Heart left ventricle (tissue), 16 donors: ENCODE data around the gene WBP1L. TPM values are rescaled to one million over a fixed set of nuclear protein-coding genes. Genes with fewer than 3 reads are reported as not detected.
"Not testable (repeated sequence)": the region's sequence is repeated elsewhere in the genome, so short reads cannot be mapped to it uniquely, and the experiment has no call there.

Experiments used
- ATAC-seq, 4 donors: fragments of 200-7000 bp; cut with Tn5 transposase; one replicate each; pipeline ENCODE4 v1.9.1; 2020 to 2022; ENCODE audit warnings: moderate library complexity in 4 of 4, mild to moderate bottlenecking in 3 of 4, moderate number of reproducible peaks in 1 of 4
- DNase-seq, 5 donors: peaks; one replicate each; pipeline ENCODE4 v3.0.0-alpha.2; 2020
- H3K27ac ChIP-seq, 12 donors: fragments of 200-600 bp; sonication (generic) in 4 of 12; one replicate each; pipeline versions ENCODE4 v1.5.0 to v1.8.0; 2016 to 2022; ENCODE audit warnings: mild to moderate bottlenecking in 2 of 12
- H3K27me3 ChIP-seq, 9 donors: fragments of 200-600 bp; sonication (generic) in 2 of 9; one replicate each; pipeline versions ENCODE4 v1.5.1 to v1.8.0; 2016 to 2022; ENCODE audit warnings: mild to moderate bottlenecking in 3 of 9
- H3K36me3 ChIP-seq, 9 donors: fragments of 200-600 bp; sonication (generic) in 2 of 9; one replicate each; pipeline versions ENCODE4 v1.5.0 to v1.8.0; 2018 to 2022; ENCODE audit warnings: mild to moderate bottlenecking in 2 of 9
- H3K4me1 ChIP-seq, 12 donors: fragments of 200-600 bp; sonication (generic) in 4 of 12; one replicate each; pipeline versions ENCODE4 v1.5.0 to v1.8.0; 2016 to 2022; ENCODE audit warnings: mild to moderate bottlenecking in 3 of 12
- H3K4me3 ChIP-seq, 12 donors: fragments of 200-600 bp; sonication (generic) in 4 of 12; one replicate each; pipeline versions ENCODE4 v1.5.0 to v1.8.0; 2017 to 2022; ENCODE audit warnings: mild to moderate bottlenecking in 9 of 12, moderate library complexity in 4 of 12
- H3K9me3 ChIP-seq, 12 donors: fragments of 200-600 bp; sonication (generic) in 4 of 12; one replicate each; pipeline versions ENCODE4 v1.5.0 to v1.8.0; 2016 to 2022; ENCODE audit warnings: mild to moderate bottlenecking in 1 of 12
- CTCF ChIP-seq, 12 donors: fragments of 200-600 bp; sonication (generic) in 4 of 12; IDR thresholded peaks; one replicate each; pipeline versions ENCODE4 v1.5.0 to v1.8.0; 2018 to 2022; ENCODE audit warnings: antibody characterized with exemption in 12 of 12, mild to moderate bottlenecking in 5 of 12
- POLR2A ChIP-seq, 2 donors: fragments of 450-650 bp; IDR thresholded peaks; one replicate each; pipeline ENCODE4 v1.6.1; 2017; ENCODE audit warnings: antibody characterized with exemption in 2 of 2, mild to moderate bottlenecking in 2 of 2, moderate library complexity in 2 of 2
- WGBS, 4 donors: extraction: QIAGEN DNeasy Blood & Tissue Kit in 2 of 4; methylation state at CpG; one replicate each; pipeline versions ENCODE4 v1.1.5 to v1.1.7; 2013 to 2018; 5-methylcytosine and 5-hydroxymethylcytosine counted together
- intact Hi-C, 10 donors: fragments of 100-400 bp; cut with DNase I; formaldehyde crosslinking; loops; one replicate each; pipeline versions ENCODE4 v1.11.1 to v1.14.2; 2022
- polyA plus RNA-seq, 2 donors: library from polyadenylated mRNA; stranded (reverse); fragments of 200-250 nt; gene quantifications; one replicate each; pipeline ENCODE4 v1.2.3, GENCODE V29; 2013
- total RNA-seq, 9 donors: library from RNA; depleted of rRNA in 2 of 9; stranded (reverse); fragments of >200 nt in 2 of 9; fragmentation: NEBNext Ultra II Directional in 3 of 9; extraction: Animal tissue kit (Norgen Biotek cat#: 25700) in 3 of 9; gene quantifications; one replicate each; pipeline versions ENCODE4 v1.1.0 to v1.2.4, GENCODE V29; 2016 to 2023
- donor health status: ischemic (EF 13 %, LVEDD 7.1; RV severe dilation, severe dysfunction).
- donor health status: healthy with polysubstance abuse.
- donor health status: DM: no; HTN: yes; CAD: no.
- donor health status: DM: no; HTN: no; CAD: no.
- donor health status: ischemic (EF 25% LVEDD 6.9; RV normal size, moderate dysfunction).
- donor health status: ischemic (EF 25% LVEDD 5.7; RV mildly dilated, moderate dysfunction).
- donor health status: healthy.
- donor health status: DM: yes; HTN: yes; CAD: no.
- donor health status: ischemic (EF 35%, LVEDD 5.7; RV mildly dilated, moderate dysfunction).
- donor health status: nonischemic (EF 11% LVEDD 7.7; RV severe dilation, severe dysfunction).
- donor health status: DM: yes; HTN: yes; CAD: no.
- donor health status: PGD.
- donor health status: ischemic (EF 29% LVEDD 5.4; RV normal size, mild dysfunction).
- donor health status: nonischemic (EF 23%, LVEDD 6.1; RV moderate dilation, normal function).

The WBP1L gene
- total and polyA plus RNA-seq, 11 donors, result 10.7 to 75.1 (median 27.6) TPM

GRCh38 chr10:102715880-102716279 lies 27.9 kb upstream of the WBP1L start:
- no peaks in the 10 kb centered on the region for H3K27me3 ChIP-seq
- DNase-seq, result no peak
- H3K9me3 ChIP-seq, result no peaks in the 10 kb centered on the region
- no peak for ATAC-seq
- 85 to 96% (median 91%) methylated on average over 1 of the region's 1 CpG for WGBS, 4 donors
- no peaks in the 10 kb centered on the region for H3K36me3 ChIP-seq
- H3K4me3 ChIP-seq, result no peak overlapping the region
- peaks cover 0 to 42% (median 19%) of the 10 kb centered on the region in 12 donors for H3K4me1 ChIP-seq
- intact Hi-C loops, result loop anchor here in 3 of 10 donors (5.0 to 10.0 kb wide), 3 partner anchors 69 to 619 kb away; partner anchors contain the start of gene TRIM8 (in 1 of the 3)
- TF ChIP-seq POLR2A (IDR thresholded peaks at IDR 0.05), result no peak
- TF ChIP-seq CTCF (IDR thresholded peaks at IDR 0.05), result no peak
- H3K27ac ChIP-seq, result no peak overlapping the region

GRCh38 chr10:102716900-102717565 lies 26.7 kb upstream of the WBP1L start:
- H3K4me3 ChIP-seq, H3K36me3 ChIP-seq, DNase-seq, H3K27me3 ChIP-seq, ATAC-seq, H3K9me3 ChIP-seq: not testable (repeated sequence)
- 93 to 97% (median 96%) methylated on average over 18 of the region's 18 CpGs for WGBS, 4 donors
- intact Hi-C loops, result loop anchor here in 3 of 10 donors (5.0 to 10.0 kb wide), 3 partner anchors 70 to 618 kb away; partner anchors contain the start of gene TRIM8 (in 1 of the 3)
- Histone ChIP-seq H3K27ac (peak overlapping the region in 3 of 12 donors; percentile 52 to 81 (median 70)), H3K4me1 (peaks cover 0 to 45% (median 19%) of the 10 kb centered on the region in 12 donors)

GRCh38 chr10:102718220-102718619 lies 25.5 kb upstream of the WBP1L start:
- DNase-seq (peak in 4 of 5 donors; percentile 46 to 61 (median 56)), ATAC-seq (peak in 2 of 4 donors; percentile 3)
- no peaks in the 10 kb centered on the region for H3K36me3 ChIP-seq
- H3K27me3 ChIP-seq, result no peaks in the 10 kb centered on the region
- H3K4me1 ChIP-seq, result peaks cover 0 to 37% (median 16%) of the 10 kb centered on the region in 12 donors
- H3K9me3 ChIP-seq, result no peaks in the 10 kb centered on the region
- no peak for TF ChIP-seq CTCF (IDR thresholded peaks at IDR 0.05)
- TF ChIP-seq POLR2A (IDR thresholded peaks at IDR 0.05), result no peak
- peak overlapping the region in 11 of 12 donors; percentile 19 to 81 (median 52) for H3K27ac ChIP-seq
- WGBS, 4 donors, result 20 to 36% (median 31%) methylated on average over 3 of the region's 3 CpGs
- intact Hi-C loops, result loop anchor here in 4 of 10 donors (2.0 to 10.0 kb wide), 4 partner anchors 71 to 617 kb away; partner anchors contain the start of gene TRIM8 (in 1 of the 4)
- no peak overlapping the region for H3K4me3 ChIP-seq

- intact Hi-C loops, result loop anchor here in 4 of 10 donors (10.0 kb wide), 2 partner anchors 344 to 524 kb away; partner anchors contain the start of gene RPEL1 (in 2 of the 4)
- H3K27ac ChIP-seq, result no peak overlapping the region
- H3K27me3 ChIP-seq, result no peaks in the 10 kb centered on the region
- H3K4me1 ChIP-seq, result peaks cover 0 to 25% (median 8%) of the 10 kb centered on the region in 12 donors
- TF ChIP-seq POLR2A (IDR thresholded peaks at IDR 0.05), result no peak
- no peak for TF ChIP-seq CTCF (IDR thresholded peaks at IDR 0.05)
- no peak for ATAC-seq
- H3K4me3 ChIP-seq, result no peak overlapping the region
- peaks cover 0 to 2% (median 0%) of the 10 kb centered on the region in 12 donors for H3K9me3 ChIP-seq
- WGBS, 4 donors, result 84 to 97% (median 96%) methylated on average over 3 of the region's 3 CpGs
- no peaks in the 10 kb centered on the region for H3K36me3 ChIP-seq
- DNase-seq, result no peak
Measured at GRCh38 chr10:102720337-102720736, 23.4 kb upstream of the WBP1L start.
